Gastrocnemius medialis (tissue), 4 donors: ENCODE data around the gene ELAVL1.
"Not testable (repeated sequence)": the region's sequence is repeated elsewhere in the genome, so short reads cannot be mapped to it uniquely, and the experiment has no call there.

ENCODE experiments used
- CTCF ChIP-seq, 5 experiments: fragments of 450-650 bp in 3 of 5; fragments of 200-600 bp in 2 of 5; sonication (generic) in 2 of 5; IDR thresholded peaks in 4 of 5; conservative IDR thresholded peaks in 1 of 5; 1 replicate in 4 of 5; 2 replicates in 1 of 5; pipeline ENCODE4 v1.5.1; 2016 to 2019; ENCODE audit warnings: antibody characterized with exemption in 5 of 5, mild to moderate bottlenecking in 3 of 5, moderate library complexity in 3 of 5
- POLR2A ChIP-seq, 2 donors: fragments of 450-650 bp; IDR thresholded peaks; one replicate each; pipeline ENCODE4 v1.6.1; 2017; ENCODE audit warnings: antibody characterized with exemption in 2 of 2, mild to moderate bottlenecking in 2 of 2, moderate library complexity in 2 of 2

- TF ChIP-seq CTCF (IDR thresholded peaks at IDR 0.05 in 4 of 5, conservative IDR thresholded peaks at IDR 0.05 in 1 of 5); POLR2A (IDR thresholded peaks at IDR 0.05): not testable (repeated sequence)
These were observed 44.4 kb downstream of the ELAVL1 start for GRCh38 chr19:7961082-7961481.
